Body of pancreas (tissue), 4 donors: ENCODE data around the gene NXT1. TPM values are rescaled to one million over a fixed set of nuclear protein-coding genes. Genes with fewer than 3 reads are reported as not detected.

ENCODE experiments used
- ATAC-seq: fragments of 150-250 bp; one replicate; pipeline ENCODE4 v1.9.1; 2016
- DNase-seq, 4 donors: peaks; one replicate each; pipeline ENCODE4 v3.0.0-alpha.2; 2019
- H3K27ac ChIP-seq, 4 donors: fragments of 200-600 bp; sonication (generic); 1 replicate in 3 of 4; 2 replicates in 1 of 4; pipeline versions ENCODE4 v1.5.1 to v1.6.1; 2016 to 2019; ENCODE audit warnings: mild to moderate bottlenecking in 1 of 4, mixed read lengths in 1 of 4, moderate library complexity in 1 of 4
- H3K27me3 ChIP-seq, 2 donors: fragments of 200-600 bp; sonication (generic); one replicate each; pipeline ENCODE4 v1.6.0; 2016; ENCODE audit warnings: mild to moderate bottlenecking in 1 of 2
- H3K36me3 ChIP-seq, 2 donors: fragments of 200-600 bp; sonication (generic); replicated peaks in 1 of 2; 2 replicates each; pipeline ENCODE4 v1.5.1; 2016; ENCODE audit warnings: low read depth in 2 of 2; ENCODE audit not compliant: insufficient read depth in 1 of 2
- H3K4me1 ChIP-seq: fragments of 200-600 bp; sonication (generic); one replicate; pipeline ENCODE4 v1.6.0; 2016
- H3K4me3 ChIP-seq, 2 donors: fragments of 200-600 bp; sonication (generic); 1 replicate in 1 of 2; 2 replicates in 1 of 2; pipeline ENCODE4 v1.5.1; 2016 to 2019
- H3K9me3 ChIP-seq, 3 donors: fragments of 200-600 bp; sonication (generic); 1 replicate in 2 of 3; 2 replicates in 1 of 3; pipeline ENCODE4 v1.5.1; 2016
- CTCF ChIP-seq, 7 experiments: fragments of 450-650 bp in 4 of 7; fragments of 200-600 bp in 3 of 7; sonication (generic) in 3 of 7; IDR thresholded peaks; one replicate each; pipeline ENCODE4 v1.5.1; 2016 to 2019; ENCODE audit warnings: antibody characterized with exemption in 7 of 7
- POLR2A ChIP-seq, 3 donors: fragments of 450-650 bp; IDR thresholded peaks; one replicate each; pipeline ENCODE4 v1.6.1; 2016; ENCODE audit warnings: antibody characterized with exemption in 3 of 3, mild to moderate bottlenecking in 2 of 3
- WGBS, 2 donors: methylation state at CpG; one replicate each; pipeline ENCODE4 v1.1.5; 2017; 5-methylcytosine and 5-hydroxymethylcytosine counted together
- intact Hi-C: fragments of 100-400 bp; cut with DNase I; formaldehyde crosslinking; loops from one replicate; pipeline ENCODE4 v1.15.1; 2023
- total RNA-seq, 2 donors: library from RNA; depleted of rRNA; stranded (reverse); fragments of >200 nt; gene quantifications; one replicate each; pipeline ENCODE4 v1.1.0, GENCODE V29; 2016

The NXT1 gene
- total RNA-seq, 2 donors from 2014 or later = 6.5 to 16.2 TPM

- Histone ChIP-seq H3K36me3 (no peaks in the 10 kb centered on the region), H3K4me1 (no peaks in the 10 kb centered on the region), H3K27ac (no peak overlapping the region), H3K27me3 (no peaks in the 10 kb centered on the region), H3K4me3 (no peak overlapping the region), H3K9me3 (no peaks in the 10 kb centered on the region)
- ATAC-seq (no peak), DNase-seq (no peak)
- WGBS, 2 donors = 57 to 59% methylated on average over 13 of the region's 13 CpGs
- no peak for TF ChIP-seq POLR2A (IDR thresholded peaks at IDR 0.05)
- no peak for TF ChIP-seq CTCF (IDR thresholded peaks at IDR 0.05)
- intact Hi-C loops = loop anchor here (10.0 kb wide), 2 partner anchors 75 to 645 kb away; no protein-coding TSS in a partner anchor
Observed at GRCh38 chr20:23339986-23340385, 10.6 kb upstream of the NXT1 start.

GRCh38 chr20:23340524-23340923 lies 10.1 kb upstream of the NXT1 start:
- H3K9me3 ChIP-seq = no peaks in the 10 kb centered on the region
- ATAC-seq (peak; percentile 55), DNase-seq (peak in 3 of 4 donors; percentile 54 to 66 (median 61))
- no peaks in the 10 kb centered on the region for H3K4me1 ChIP-seq
- H3K27me3 ChIP-seq = no peaks in the 10 kb centered on the region
- TF ChIP-seq CTCF (IDR thresholded peaks at IDR 0.05) = peak in 6 of 7 experiments; percentile 14 to 56 (median 54)
- TF ChIP-seq POLR2A (IDR thresholded peaks at IDR 0.05) = no peak
- no peaks in the 10 kb centered on the region for H3K36me3 ChIP-seq
- intact Hi-C loops = loop anchor here (10.0 kb wide), 2 partner anchors 74 to 646 kb away; no protein-coding TSS in a partner anchor
- no peak overlapping the region for H3K4me3 ChIP-seq
- no peak overlapping the region for H3K27ac ChIP-seq
- 38 to 40% methylated on average over 9 of the region's 9 CpGs for WGBS, 2 donors

- no peak overlapping the region for H3K4me3 ChIP-seq
- no peak overlapping the region for H3K27ac ChIP-seq
- no peaks in the 10 kb centered on the region for H3K4me1 ChIP-seq
- no peaks in the 10 kb centered on the region for H3K9me3 ChIP-seq
- TF ChIP-seq CTCF (IDR thresholded peaks at IDR 0.05) (no peak), POLR2A (IDR thresholded peaks at IDR 0.05) (no peak)
- intact Hi-C loops = loop anchor here (10.0 kb wide), 2 partner anchors 74 to 646 kb away; no protein-coding TSS in a partner anchor
- DNase-seq = no peak
- H3K36me3 ChIP-seq = no peaks in the 10 kb centered on the region
- 57 to 60% methylated on average over 2 of the region's 2 CpGs for WGBS, 2 donors
- ATAC-seq = no peak
- no peaks in the 10 kb centered on the region for H3K27me3 ChIP-seq
Observed at GRCh38 chr20:23341073-23341472, 9.5 kb upstream of the NXT1 start.

GRCh38 chr20:23343590-23343989 lies 7.0 kb upstream of the NXT1 start:
- no peak overlapping the region for H3K27ac ChIP-seq
- DNase-seq = no peak
- no peak for ATAC-seq
- H3K9me3 ChIP-seq = no peaks in the 10 kb centered on the region
- no peak overlapping the region for H3K4me3 ChIP-seq
- H3K36me3 ChIP-seq = no peaks in the 10 kb centered on the region
- intact Hi-C loops = loop anchor here (10.0 kb wide), 2 partner anchors 71 to 649 kb away; no protein-coding TSS in a partner anchor
- H3K4me1 ChIP-seq = no peaks in the 10 kb centered on the region
- TF ChIP-seq CTCF (IDR thresholded peaks at IDR 0.05) (no peak), POLR2A (IDR thresholded peaks at IDR 0.05) (no peak)
- no peaks in the 10 kb centered on the region for H3K27me3 ChIP-seq
- 95 to 100% methylated on average over 1 of the region's 1 CpG for WGBS, 2 donors

GRCh38 chr20:23344336-23344735 lies 6.3 kb upstream of the NXT1 start:
- intact Hi-C loops = loop anchor here (10.0 kb wide), 2 partner anchors 70 to 650 kb away; no protein-coding TSS in a partner anchor
- ATAC-seq (no peak), DNase-seq (no peak)
- H3K27me3 ChIP-seq = no peaks in the 10 kb centered on the region
- no peak overlapping the region for H3K27ac ChIP-seq
- WGBS, 2 donors = 40 to 68% methylated on average over 4 to 5 of the region's 5 CpGs
- TF ChIP-seq POLR2A (IDR thresholded peaks at IDR 0.05) = no peak
- no peak for TF ChIP-seq CTCF (IDR thresholded peaks at IDR 0.05)
- no peaks in the 10 kb centered on the region for H3K36me3 ChIP-seq
- H3K9me3 ChIP-seq = no peaks in the 10 kb centered on the region
- no peak overlapping the region for H3K4me3 ChIP-seq
- H3K4me1 ChIP-seq = peaks cover 4% of the 10 kb centered on the region
